ENCODE results near the gene HINT1.

Gene HINT1

DNA sequence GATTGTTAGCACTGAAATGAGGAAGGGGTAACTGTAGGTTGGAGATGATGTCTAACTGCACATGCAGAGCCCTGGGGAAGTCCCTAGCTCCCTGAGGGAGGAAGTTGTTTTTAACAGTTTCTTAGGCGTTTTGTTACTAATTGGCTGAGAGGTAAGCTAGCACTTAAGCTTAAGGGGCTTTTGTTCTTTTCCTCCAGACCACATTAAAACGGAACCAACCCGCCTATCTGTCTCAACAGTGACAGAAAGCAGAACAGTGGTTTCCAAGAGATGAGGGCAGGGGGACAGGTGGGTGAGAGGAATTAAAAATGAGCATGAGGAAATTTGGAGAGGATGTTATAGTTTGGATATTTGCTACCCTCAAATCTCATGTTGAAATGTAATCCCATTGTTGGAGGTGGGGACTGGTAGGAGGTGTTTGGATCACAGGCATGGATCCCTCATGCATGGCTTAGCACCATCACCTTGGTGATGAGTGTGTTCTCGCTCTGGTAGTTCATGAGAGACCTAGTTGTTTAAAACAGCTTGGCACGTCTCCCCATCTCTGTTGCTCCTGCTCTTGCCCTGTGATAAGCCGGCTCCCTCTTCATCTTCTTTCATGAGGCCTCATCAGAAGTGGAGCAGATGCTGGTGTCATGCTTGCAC is 44.6 kb upstream of the HINT1 start:
- TF ChIP-seq TCF12 (IDR thresholded peaks at IDR 0.05; ENCODE audit: low read depth) (no peak), EP300 (IDR thresholded peaks at IDR 0.05; ENCODE audit: borderline replicate concordance) (no peak), CREB1 (IDR thresholded peaks at IDR 0.05; ENCODE audit: low read depth) (no peak), CEBPB (IDR thresholded peaks at IDR 0.05) (no peak), NFIC (IDR thresholded peaks at IDR 0.05) (no peak), RAD21 (IDR thresholded peaks at IDR 0.05; ENCODE audit: low read depth) (no peak), TEAD4 (IDR thresholded peaks at IDR 0.05) (no peak), TAF1 (IDR thresholded peaks at IDR 0.05; ENCODE audit: low read depth) (no peak), FOXM1 (IDR thresholded peaks at IDR 0.05; ENCODE audit: borderline replicate concordance, low read depth) (no peak), ZBTB7A (IDR thresholded peaks at IDR 0.05; ENCODE audit: low read depth) (no peak), EGR1 (IDR thresholded peaks at IDR 0.05) (no peak)
- TF ChIP-seq, protein P1, sequence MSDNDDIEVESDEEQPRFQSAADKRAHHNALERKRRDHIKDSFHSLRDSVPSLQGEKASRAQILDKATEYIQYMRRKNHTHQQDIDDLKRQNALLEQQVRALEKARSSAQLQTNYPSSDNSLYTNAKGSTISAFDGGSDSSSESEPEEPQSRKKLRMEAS (IDR thresholded peaks at IDR 0.05) = no peak
- TF ChIP-seq, protein P2, sequence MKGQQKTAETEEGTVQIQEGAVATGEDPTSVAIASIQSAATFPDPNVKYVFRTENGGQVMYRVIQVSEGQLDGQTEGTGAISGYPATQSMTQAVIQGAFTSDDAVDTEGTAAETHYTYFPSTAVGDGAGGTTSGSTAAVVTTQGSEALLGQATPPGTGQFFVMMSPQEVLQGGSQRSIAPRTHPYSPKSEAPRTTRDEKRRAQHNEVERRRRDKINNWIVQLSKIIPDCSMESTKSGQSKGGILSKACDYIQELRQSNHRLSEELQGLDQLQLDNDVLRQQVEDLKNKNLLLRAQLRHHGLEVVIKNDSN (IDR thresholded peaks at IDR 0.05) = no peak

GRCh38 chr5:131209175-131209505 is 44.1 kb upstream of the HINT1 start:
- no peak for TF ChIP-seq TCF12 (IDR thresholded peaks at IDR 0.05; ENCODE audit: low read depth)
- TF ChIP-seq, protein P1 (IDR thresholded peaks at IDR 0.05) = no peak
- TF ChIP-seq TEAD4 (IDR thresholded peaks at IDR 0.05) = no peak
- no peak for TF ChIP-seq RAD21 (IDR thresholded peaks at IDR 0.05; ENCODE audit: low read depth)
- no peak for TF ChIP-seq NFIC (IDR thresholded peaks at IDR 0.05)
- TF ChIP-seq TAF1 (IDR thresholded peaks at IDR 0.05; ENCODE audit: low read depth) = no peak
- no peak for TF ChIP-seq CEBPB (IDR thresholded peaks at IDR 0.05)
- TF ChIP-seq FOXM1 (IDR thresholded peaks at IDR 0.05; ENCODE audit: borderline replicate concordance, low read depth) = no peak
- no peak for TF ChIP-seq EGR1 (IDR thresholded peaks at IDR 0.05)
- no peak for TF ChIP-seq ZBTB7A (IDR thresholded peaks at IDR 0.05; ENCODE audit: low read depth)
- no peak for TF ChIP-seq EP300 (IDR thresholded peaks at IDR 0.05; ENCODE audit: borderline replicate concordance)

DNA sequence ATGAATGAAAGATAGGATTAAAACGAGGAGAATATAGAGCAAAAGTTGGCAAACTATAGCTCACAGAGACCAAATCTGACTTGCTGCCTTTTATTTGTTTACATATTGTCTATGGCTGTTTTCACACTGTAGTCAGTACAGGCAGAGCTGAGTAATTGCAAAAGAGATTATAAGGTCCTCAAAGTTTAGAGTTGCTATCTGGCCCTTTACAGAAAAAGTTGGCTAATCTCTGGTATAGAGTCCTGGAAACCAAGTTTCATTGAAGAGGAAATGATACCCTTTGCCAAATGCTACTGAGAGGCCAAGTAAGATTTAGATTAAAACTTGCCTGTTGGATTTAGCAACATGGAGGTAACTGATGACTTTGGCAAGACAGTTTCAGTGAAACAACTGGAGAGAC is 41.7 kb upstream of the HINT1 start:
- TF ChIP-seq CEBPB (IDR thresholded peaks at IDR 0.05) (no peak), FOXM1 (IDR thresholded peaks at IDR 0.05; ENCODE audit: borderline replicate concordance, low read depth) (no peak), EGR1 (IDR thresholded peaks at IDR 0.05) (no peak), NFIC (IDR thresholded peaks at IDR 0.05) (no peak)
- TF ChIP-seq, protein P2 (IDR thresholded peaks at IDR 0.05) = no peak

- TF ChIP-seq CREB1 (IDR thresholded peaks at IDR 0.05; ENCODE audit: low read depth) (no peak), TAF1 (IDR thresholded peaks at IDR 0.05; ENCODE audit: low read depth) (no peak), NFIC (IDR thresholded peaks at IDR 0.05) (no peak), REST (IDR thresholded peaks at IDR 0.05; ENCODE audit: low read depth) (no peak), TCF12 (IDR thresholded peaks at IDR 0.05; ENCODE audit: low read depth) (no peak), RAD21 (IDR thresholded peaks at IDR 0.05; ENCODE audit: low read depth) (no peak), YY1 (IDR thresholded peaks at IDR 0.05; ENCODE audit: low read depth) (no peak), CEBPB (IDR thresholded peaks at IDR 0.05) (no peak), FOXM1 (IDR thresholded peaks at IDR 0.05; ENCODE audit: borderline replicate concordance, low read depth) (no peak), TEAD4 (IDR thresholded peaks at IDR 0.05) (no peak), ZBTB7A (IDR thresholded peaks at IDR 0.05; ENCODE audit: low read depth) (no peak), EP300 (IDR thresholded peaks at IDR 0.05; ENCODE audit: borderline replicate concordance) (no peak)
- TF ChIP-seq, protein P1 (IDR thresholded peaks at IDR 0.05) = no peak
- TF ChIP-seq, protein P2 (IDR thresholded peaks at IDR 0.05) = no peak
These were observed 41.0 kb upstream of the HINT1 start for GRCh38 chr5:131206061-131206460.

DNA sequence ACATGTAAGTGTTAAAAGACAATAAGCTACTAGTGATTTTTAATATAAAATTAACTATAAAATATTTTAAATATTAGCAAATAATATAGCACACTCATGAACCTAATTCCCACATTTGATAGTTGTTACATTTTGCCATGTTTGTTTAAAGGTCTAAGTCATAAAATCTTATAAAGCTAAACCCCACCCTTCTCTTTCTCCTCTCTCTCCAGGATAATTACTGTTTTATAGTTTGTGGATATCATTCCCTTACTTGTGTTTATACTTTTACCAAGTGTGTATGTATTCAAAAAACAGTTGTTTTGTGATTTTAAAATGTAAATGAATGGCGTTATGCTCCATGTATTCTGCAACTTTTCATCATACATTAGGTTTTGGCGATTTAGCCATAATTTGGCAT is 39.9 kb upstream of the HINT1 start:
- TF ChIP-seq EGR1 (IDR thresholded peaks at IDR 0.05) (no peak), TEAD4 (IDR thresholded peaks at IDR 0.05) (no peak), EP300 (IDR thresholded peaks at IDR 0.05; ENCODE audit: borderline replicate concordance) (no peak), CREB1 (IDR thresholded peaks at IDR 0.05; ENCODE audit: low read depth) (no peak), RAD21 (IDR thresholded peaks at IDR 0.05; ENCODE audit: low read depth) (no peak), TCF12 (IDR thresholded peaks at IDR 0.05; ENCODE audit: low read depth) (no peak), TAF1 (IDR thresholded peaks at IDR 0.05; ENCODE audit: low read depth) (no peak), NFIC (IDR thresholded peaks at IDR 0.05) (no peak)
- TF ChIP-seq, protein P2 (IDR thresholded peaks at IDR 0.05) = no peak

- TF ChIP-seq FOXM1 (IDR thresholded peaks at IDR 0.05; ENCODE audit: borderline replicate concordance, low read depth) = no peak
- TF ChIP-seq ZBTB7A (IDR thresholded peaks at IDR 0.05; ENCODE audit: low read depth) = no peak
- TF ChIP-seq EP300 (IDR thresholded peaks at IDR 0.05; ENCODE audit: borderline replicate concordance) = no peak
- no peak for TF ChIP-seq YY1 (IDR thresholded peaks at IDR 0.05; ENCODE audit: low read depth)
- TF ChIP-seq CREB1 (IDR thresholded peaks at IDR 0.05; ENCODE audit: low read depth) = no peak
- TF ChIP-seq NFIC (IDR thresholded peaks at IDR 0.05) = no peak
- no peak for TF ChIP-seq RAD21 (IDR thresholded peaks at IDR 0.05; ENCODE audit: low read depth)
- no peak for TF ChIP-seq CEBPB (IDR thresholded peaks at IDR 0.05)
- TF ChIP-seq REST (IDR thresholded peaks at IDR 0.05; ENCODE audit: low read depth) = no peak
- TF ChIP-seq TEAD4 (IDR thresholded peaks at IDR 0.05) = no peak
- TF ChIP-seq, protein P1 (IDR thresholded peaks at IDR 0.05) = no peak
- no peak for TF ChIP-seq TCF12 (IDR thresholded peaks at IDR 0.05; ENCODE audit: low read depth)
- TF ChIP-seq EGR1 (IDR thresholded peaks at IDR 0.05) = no peak
These were observed 35.5 kb upstream of the HINT1 start for GRCh38 chr5:131200560-131200959.
